ENCODE data around the gene EYA4. TPM values are rescaled to one million over a fixed set of nuclear protein-coding genes. Genes with fewer than 3 reads are reported as not detected.

Gene EYA4
- total RNA-seq, 2 donors from 2014 or later, result 0.11 to 0.26 TPM

DNA sequence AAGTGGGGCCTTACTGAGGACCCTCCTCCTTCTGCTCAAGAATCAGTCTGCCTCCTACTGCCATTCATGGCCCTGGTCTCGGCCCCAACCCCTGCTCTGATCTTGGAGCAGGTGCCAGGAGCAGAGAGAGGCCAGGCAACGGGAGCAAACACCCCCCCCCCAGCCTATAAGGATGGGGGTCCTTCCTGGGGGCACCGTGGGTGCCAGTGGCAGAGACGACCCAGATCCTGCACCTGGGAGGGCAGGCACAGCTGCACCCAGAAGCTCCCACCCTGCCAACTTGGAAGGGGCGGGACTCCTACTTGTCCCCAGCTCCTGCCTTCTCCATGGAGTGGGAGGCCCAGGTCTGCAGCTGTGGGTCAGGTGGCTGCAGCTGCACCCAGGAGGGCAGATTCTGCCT lies 183.2 kb downstream of the EYA4 start:
- H3K36me3 Mint-ChIP-seq (ENCODE audit: low read depth), result no peaks in the 10 kb centered on the region
- TF ChIP-seq, protein P1, sequence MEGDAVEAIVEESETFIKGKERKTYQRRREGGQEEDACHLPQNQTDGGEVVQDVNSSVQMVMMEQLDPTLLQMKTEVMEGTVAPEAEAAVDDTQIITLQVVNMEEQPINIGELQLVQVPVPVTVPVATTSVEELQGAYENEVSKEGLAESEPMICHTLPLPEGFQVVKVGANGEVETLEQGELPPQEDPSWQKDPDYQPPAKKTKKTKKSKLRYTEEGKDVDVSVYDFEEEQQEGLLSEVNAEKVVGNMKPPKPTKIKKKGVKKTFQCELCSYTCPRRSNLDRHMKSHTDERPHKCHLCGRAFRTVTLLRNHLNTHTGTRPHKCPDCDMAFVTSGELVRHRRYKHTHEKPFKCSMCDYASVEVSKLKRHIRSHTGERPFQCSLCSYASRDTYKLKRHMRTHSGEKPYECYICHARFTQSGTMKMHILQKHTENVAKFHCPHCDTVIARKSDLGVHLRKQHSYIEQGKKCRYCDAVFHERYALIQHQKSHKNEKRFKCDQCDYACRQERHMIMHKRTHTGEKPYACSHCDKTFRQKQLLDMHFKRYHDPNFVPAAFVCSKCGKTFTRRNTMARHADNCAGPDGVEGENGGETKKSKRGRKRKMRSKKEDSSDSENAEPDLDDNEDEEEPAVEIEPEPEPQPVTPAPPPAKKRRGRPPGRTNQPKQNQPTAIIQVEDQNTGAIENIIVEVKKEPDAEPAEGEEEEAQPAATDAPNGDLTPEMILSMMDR (conservative IDR thresholded peaks at IDR 0.05), result no peak
- Histone ChIP-seq H3K9ac (ENCODE audit: extremely low read depth, low read length, poor library complexity, severe bottlenecking) (no peak overlapping the region), H3K9me3 (ENCODE audit: control insufficient read depth, low read length) (no peaks in the 10 kb centered on the region), H3K27ac (ENCODE audit: low read depth, low read length) (no peak overlapping the region), H3K27me3 (ENCODE audit: control insufficient read depth, insufficient read depth, low read length, poor library complexity, severe bottlenecking) (no peaks in the 10 kb centered on the region), H3K4me3 (ENCODE audit: low read length) (no peak overlapping the region), H3K36me3 (ENCODE audit: control insufficient read depth, insufficient read depth, low read length) (no peaks in the 10 kb centered on the region), H3K4me1 (ENCODE audit: control insufficient read depth, insufficient read depth, low read length) (no peaks in the 10 kb centered on the region)
- H3K27me3 Mint-ChIP-seq (ENCODE audit: insufficient read depth), result no peaks in the 10 kb centered on the region
- no peak overlapping the region for H3K27ac Mint-ChIP-seq
- H3K9me3 Mint-ChIP-seq, result no peaks in the 10 kb centered on the region
- 93% methylated on average over 5 of the region's 5 CpGs; no CpG with 5 or more reads in 1 of the 2 experiments for WGBS, 2 experiments (ENCODE audit: insufficient coverage in 1 of 2, insufficient read length in 1 of 2)
- DNase-seq, result no peak
- H3K4me1 Mint-ChIP-seq, result peaks cover 4% of the 10 kb centered on the region
- H3K4me3 Mint-ChIP-seq, result no peak overlapping the region

DNA sequence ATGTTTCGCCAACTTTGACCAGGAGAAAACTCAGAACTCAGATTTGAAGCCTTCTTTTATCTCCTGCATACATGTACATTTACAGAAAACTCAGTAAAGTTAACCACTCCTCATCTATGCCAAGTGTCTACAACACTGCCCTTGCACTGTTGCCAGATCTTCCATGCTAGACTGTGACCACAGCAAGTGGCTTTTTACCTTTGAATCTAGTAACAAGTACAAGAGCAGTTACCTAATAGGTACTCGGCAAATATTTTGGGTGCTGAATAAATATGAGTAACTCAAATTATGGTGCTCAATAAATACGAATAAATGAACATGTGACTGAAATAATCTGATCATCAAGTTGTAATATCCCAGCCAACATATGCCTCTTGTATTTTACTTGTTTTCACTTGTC lies 184.9 kb downstream of the EYA4 start:
- no peak overlapping the region for H3K4me3 ChIP-seq (ENCODE audit: low read length)
- H3K27me3 ChIP-seq (ENCODE audit: control insufficient read depth, insufficient read depth, low read length, poor library complexity, severe bottlenecking), result no peaks in the 10 kb centered on the region
- no peak overlapping the region for H3K27ac ChIP-seq (ENCODE audit: low read depth, low read length)
- Mint-ChIP-seq H3K27ac (no peak overlapping the region), H3K36me3 (ENCODE audit: low read depth) (no peaks in the 10 kb centered on the region), H3K4me1 (peaks cover 7% of the 10 kb centered on the region), H3K4me3 (no peak overlapping the region), H3K27me3 (ENCODE audit: insufficient read depth) (no peaks in the 10 kb centered on the region), H3K9me3 (peaks cover 1% of the 10 kb centered on the region)
- H3K9me3 ChIP-seq (ENCODE audit: control insufficient read depth, low read length), result no peaks in the 10 kb centered on the region
- no peaks in the 10 kb centered on the region for H3K36me3 ChIP-seq (ENCODE audit: control insufficient read depth, insufficient read depth, low read length)
- TF ChIP-seq, protein P1 (conservative IDR thresholded peaks at IDR 0.05), result no peak
- no peak overlapping the region for H3K9ac ChIP-seq (ENCODE audit: extremely low read depth, low read length, poor library complexity, severe bottlenecking)
- 95 to 100% methylated on average over 2 to 3 of the region's 3 CpGs for WGBS, 2 experiments (ENCODE audit: insufficient coverage in 1 of 2, insufficient read length in 1 of 2)
- no peak for DNase-seq
- no peaks in the 10 kb centered on the region for H3K4me1 ChIP-seq (ENCODE audit: control insufficient read depth, insufficient read depth, low read length)

DNA sequence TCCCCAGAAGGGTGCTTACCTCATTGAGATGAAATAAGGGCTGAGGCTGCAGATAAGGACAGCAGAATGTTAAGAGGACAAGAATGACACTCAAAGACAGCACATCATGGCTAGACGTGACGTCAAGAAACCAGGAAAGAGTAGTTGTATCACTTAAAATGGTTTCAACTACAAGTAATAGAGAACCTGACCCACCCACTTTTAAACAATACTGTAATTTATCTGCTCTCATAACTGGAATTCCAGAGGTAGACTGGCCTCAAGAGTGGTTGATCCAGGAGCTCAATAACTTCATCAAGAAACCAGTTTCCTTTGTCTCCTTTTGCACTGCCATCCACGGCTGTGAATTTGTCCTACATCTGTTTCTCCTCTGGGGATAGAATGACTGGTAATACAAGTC lies 187.1 kb downstream of the EYA4 start:
- no peak for DNase-seq
- no peak overlapping the region for H3K4me3 ChIP-seq (ENCODE audit: low read length)
- peaks cover 21% of the 10 kb centered on the region for H3K4me1 Mint-ChIP-seq
- no peak overlapping the region for H3K27ac Mint-ChIP-seq
- no peak overlapping the region for H3K27ac ChIP-seq (ENCODE audit: low read depth, low read length)
- H3K9me3 Mint-ChIP-seq, result peaks cover 1% of the 10 kb centered on the region
- TF ChIP-seq, protein P1 (conservative IDR thresholded peaks at IDR 0.05), result no peak
- 97 to 100% methylated on average over 2 to 3 of the region's 3 CpGs for WGBS, 2 experiments (ENCODE audit: insufficient coverage in 1 of 2, insufficient read length in 1 of 2)
- no peaks in the 10 kb centered on the region for H3K9me3 ChIP-seq (ENCODE audit: control insufficient read depth, low read length)
- no peaks in the 10 kb centered on the region for H3K36me3 ChIP-seq (ENCODE audit: control insufficient read depth, insufficient read depth, low read length)
- no peaks in the 10 kb centered on the region for H3K36me3 Mint-ChIP-seq (ENCODE audit: low read depth)
- no peaks in the 10 kb centered on the region for H3K27me3 Mint-ChIP-seq (ENCODE audit: insufficient read depth)
- H3K9ac ChIP-seq (ENCODE audit: extremely low read depth, low read length, poor library complexity, severe bottlenecking), result no peak overlapping the region
- no peaks in the 10 kb centered on the region for H3K27me3 ChIP-seq (ENCODE audit: control insufficient read depth, insufficient read depth, low read length, poor library complexity, severe bottlenecking)
- H3K4me1 ChIP-seq (ENCODE audit: control insufficient read depth, insufficient read depth, low read length), result peaks cover 13% of the 10 kb centered on the region
- no peak overlapping the region for H3K4me3 Mint-ChIP-seq

Measured in endodermal cell (in vitro differentiated cells).